Right cardiac atrium (tissue), 5 donors: Measurements from ENCODE around the gene STUM. TPM values are rescaled to one million over a fixed set of nuclear protein-coding genes. Genes with fewer than 3 reads are reported as not detected.

Experiments
- ATAC-seq, 2 donors: fragments of 200-7000 bp; cut with Tn5 transposase; one replicate each; pipeline versions ENCODE4 v1.8.0 to v1.9.1; 2020; ENCODE audit warnings: moderate library complexity in 2 of 2, mild to moderate bottlenecking in 1 of 2
- DNase-seq, 3 donors: peaks; one replicate each; pipeline ENCODE4 v3.0.0-alpha.2; 2020
- H3K27ac ChIP-seq: one replicate; pipeline ENCODE4 v1.5.1; 2013; ENCODE audit warnings: mild to moderate bottlenecking, low read length, control low read depth, moderate library complexity
- H3K27me3 ChIP-seq: one replicate; pipeline ENCODE4 v1.6.1; 2013; ENCODE audit not compliant: control insufficient read depth, insufficient read depth
- H3K4me1 ChIP-seq: one replicate; pipeline ENCODE4 v1.6.1; 2013; ENCODE audit warnings: low read length; ENCODE audit not compliant: control insufficient read depth, insufficient read depth
- H3K4me3 ChIP-seq: one replicate; pipeline ENCODE4 v1.5.1; 2013; ENCODE audit warnings: low read length, control low read depth
- H3K9me3 ChIP-seq: one replicate; pipeline ENCODE4 v1.6.1; 2013; ENCODE audit warnings: low read length; ENCODE audit not compliant: control insufficient read depth
- WGBS: extraction: QIAGEN DNeasy Blood & Tissue Kit; methylation state at CpG from one replicate; pipeline ENCODE4 v1.1.7; 2013; 5-methylcytosine and 5-hydroxymethylcytosine counted together
- intact Hi-C, 4 donors: fragments of 100-400 bp; cut with DNase I; formaldehyde crosslinking; loops; one replicate each; pipeline versions ENCODE4 v1.11.0 to v1.14.0; 2022 to 2023
- polyA plus RNA-seq: library from polyadenylated mRNA; stranded (reverse); fragments of 200-250 nt; gene quantifications from one replicate; pipeline ENCODE4 v1.2.3, GENCODE V29; 2013
- total RNA-seq, 4 donors: library from RNA; stranded (reverse); fragmentation: NEBNext Ultra II Directional; extraction: Animal tissue kit (Norgen Biotek cat#: 25700); gene quantifications; one replicate each; pipeline ENCODE4 v1.2.1, GENCODE V29; 2021
- donor health status: healthy with polysubstance abuse.
- donor health status: DM: no; HTN: yes; CAD: no.
- donor health status: DM: no; HTN: no; CAD: no.
- donor health status: DM: no; HTN: yes; CAD: no; lungs with severe emphysema.
- donor health status: DM: yes; HTN: yes; CAD: no.

The STUM gene
- total and polyA plus RNA-seq, 5 donors = 0.47 to 1.2 (median 0.71) TPM

- Histone ChIP-seq H3K27me3 (no peaks in the 10 kb centered on the region), H3K4me1 (peaks cover 10% of the 10 kb centered on the region), H3K4me3 (peak overlapping the region; percentile 74), H3K9me3 (no peaks in the 10 kb centered on the region), H3K27ac (no peak overlapping the region)
- 8% methylated on average over 21 of the region's 21 CpGs for WGBS
- DNase-seq = peak; percentile 51 to 80 (median 80)
- peak; percentile 57 to 59 for ATAC-seq
- intact Hi-C loops = loop anchor here in 3 of 4 donors (5.0 to 10.0 kb wide), 5 partner anchors 55 to 285 kb away; no protein-coding TSS in a partner anchor
These were observed 1.5 kb downstream of the STUM start for GRCh38 chr1:226549937-226550671.

- intact Hi-C loops = loop anchor here in 2 of 4 donors (5.0 to 10.0 kb wide), 2 partner anchors 57 to 284 kb away; no protein-coding TSS in a partner anchor
- Histone ChIP-seq H3K4me1 (peaks cover 8% of the 10 kb centered on the region), H3K27ac (no peak overlapping the region), H3K27me3 (no peaks in the 10 kb centered on the region), H3K9me3 (no peaks in the 10 kb centered on the region), H3K4me3 (no peak overlapping the region)
- peak in 1 of 3 donors; percentile 37 for DNase-seq
- no peak for ATAC-seq
- WGBS = 76% methylated on average over 5 of the region's 5 CpGs
These were observed 2.1 kb downstream of the STUM start for GRCh38 chr1:226550672-226551041.

GRCh38 chr1:226551299-226551698 is 2.7 kb downstream of the STUM start:
- intact Hi-C loops = loop anchor here in 2 of 4 donors (5.0 to 10.0 kb wide), 2 partner anchors 56 to 284 kb away; no protein-coding TSS in a partner anchor
- Histone ChIP-seq H3K4me1 (peaks cover 8% of the 10 kb centered on the region), H3K27me3 (no peaks in the 10 kb centered on the region), H3K4me3 (no peak overlapping the region), H3K9me3 (no peaks in the 10 kb centered on the region), H3K27ac (no peak overlapping the region)
- ATAC-seq = no peak
- 38% methylated on average over 2 of the region's 2 CpGs for WGBS
- no peak for DNase-seq

GRCh38 chr1:226552061-226552460 is 3.5 kb downstream of the STUM start:
- Histone ChIP-seq H3K27ac (no peak overlapping the region), H3K4me3 (no peak overlapping the region), H3K4me1 (peaks cover 8% of the 10 kb centered on the region), H3K9me3 (no peaks in the 10 kb centered on the region), H3K27me3 (no peaks in the 10 kb centered on the region)
- DNase-seq = no peak
- no peak for ATAC-seq
- WGBS = 75% methylated on average over 4 of the region's 4 CpGs
- intact Hi-C loops = loop anchor here in 2 of 4 donors (5.0 to 10.0 kb wide), 2 partner anchors 55 to 283 kb away; no protein-coding TSS in a partner anchor

GRCh38 chr1:226553266-226553923 is 4.8 kb downstream of the STUM start:
- ATAC-seq = no peak
- intact Hi-C loops = loop anchor here in 2 of 4 donors (5.0 to 10.0 kb wide), 2 partner anchors 54 to 281 kb away; no protein-coding TSS in a partner anchor
- H3K4me3 ChIP-seq = no peak overlapping the region

GRCh38 chr1:226553924-226554282 is 5.3 kb downstream of the STUM start:
- intact Hi-C loops = loop anchor here in 2 of 4 donors (5.0 to 10.0 kb wide), 2 partner anchors 53 to 281 kb away; no protein-coding TSS in a partner anchor

More at GRCh38 chr1:226553266-226553923, 4.8 kb downstream of the STUM start:
- H3K9me3 ChIP-seq = no peaks in the 10 kb centered on the region
- H3K27ac ChIP-seq = no peak overlapping the region
- 95% methylated on average over 2 of the region's 2 CpGs for WGBS
- peaks cover 6% of the 10 kb centered on the region for H3K4me1 ChIP-seq
- no peak for DNase-seq
- no peaks in the 10 kb centered on the region for H3K27me3 ChIP-seq

GRCh38 chr1:226555092-226555491 is 6.5 kb downstream of the STUM start:
- Histone ChIP-seq H3K9me3 (no peaks in the 10 kb centered on the region), H3K27me3 (no peaks in the 10 kb centered on the region), H3K27ac (no peak overlapping the region), H3K4me1 (no peaks in the 10 kb centered on the region), H3K4me3 (no peak overlapping the region)
- DNase-seq = no peak
- 96% methylated on average over 4 of the region's 4 CpGs for WGBS
- no peak for ATAC-seq
- intact Hi-C loops = loop anchor here in 1 of 4 donors (10.0 kb wide), 1 partner anchor 280 kb away; no protein-coding TSS in a partner anchor

More at GRCh38 chr1:226553924-226554282, 5.3 kb downstream of the STUM start:
- no peak for ATAC-seq
- 88% methylated on average over 6 of the region's 6 CpGs for WGBS
- Histone ChIP-seq H3K27ac (no peak overlapping the region), H3K4me3 (no peak overlapping the region), H3K4me1 (peaks cover 5% of the 10 kb centered on the region), H3K27me3 (no peaks in the 10 kb centered on the region), H3K9me3 (no peaks in the 10 kb centered on the region)
- DNase-seq = no peak

- no peaks in the 10 kb centered on the region for H3K9me3 ChIP-seq
- ATAC-seq (no peak), DNase-seq (no peak)
- no peaks in the 10 kb centered on the region for H3K4me1 ChIP-seq
- intact Hi-C loops = loop anchor here in 1 of 4 donors (10.0 kb wide), 1 partner anchor 277 kb away; no protein-coding TSS in a partner anchor
- H3K27ac ChIP-seq = no peak overlapping the region
- 87% methylated on average over 2 of the region's 2 CpGs for WGBS
- H3K27me3 ChIP-seq = no peaks in the 10 kb centered on the region
- no peak overlapping the region for H3K4me3 ChIP-seq
These were observed 8.9 kb downstream of the STUM start for GRCh38 chr1:226557424-226557823.

- no peak overlapping the region for H3K4me3 ChIP-seq
- H3K9me3 ChIP-seq = no peaks in the 10 kb centered on the region
- intact Hi-C loops = loop anchor here in 1 of 4 donors (10.0 kb wide), 1 partner anchor 277 kb away; no protein-coding TSS in a partner anchor
- 64% methylated on average over 6 of the region's 6 CpGs for WGBS
- H3K4me1 ChIP-seq = no peaks in the 10 kb centered on the region
- H3K27ac ChIP-seq = no peak overlapping the region
- ATAC-seq = no peak
- DNase-seq = no peak
- no peaks in the 10 kb centered on the region for H3K27me3 ChIP-seq
These were observed 9.6 kb downstream of the STUM start for GRCh38 chr1:226558036-226558650.

- DNase-seq = no peak
- no peak for ATAC-seq
- Histone ChIP-seq H3K27ac (no peak overlapping the region), H3K4me3 (no peak overlapping the region), H3K27me3 (no peaks in the 10 kb centered on the region), H3K4me1 (no peaks in the 10 kb centered on the region), H3K9me3 (no peaks in the 10 kb centered on the region)
- WGBS = 88% methylated on average over 7 of the region's 7 CpGs
- intact Hi-C loops = no loop called here
These were observed 11.7 kb downstream of the STUM start for GRCh38 chr1:226560243-226560642.
